HK-2 (cell line): ENCODE measurements around the gene ZBTB40.

Experiments
- DNase-seq: peaks from one replicate; pipeline ENCODE4 v3.0.0-alpha.2; 2018; ENCODE audit not compliant: unreplicated experiment

ZBTB40 gene

DNA sequence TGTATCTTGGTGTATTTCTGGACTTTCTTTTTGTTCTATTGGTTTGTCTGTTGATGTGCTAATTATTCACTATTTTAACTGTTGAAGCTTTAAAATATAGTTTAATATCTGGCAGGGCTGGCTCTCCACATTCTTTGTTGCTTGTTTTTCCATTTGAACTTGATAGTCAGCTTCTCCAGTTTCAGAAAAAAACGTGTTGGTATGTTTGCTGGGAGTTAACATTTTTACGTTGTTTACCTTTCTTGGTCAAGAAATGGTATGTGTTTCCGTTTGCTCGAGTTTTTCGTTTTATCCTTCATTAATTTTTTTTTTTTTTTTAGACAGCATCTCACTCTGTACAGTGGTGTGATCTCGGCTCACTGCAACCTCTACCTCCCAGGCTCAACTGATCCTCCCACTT is 16.9 kb upstream of the ZBTB40 start:
- no peak for DNase-seq

GRCh38 chr1:22436948-22437347 is 14.7 kb upstream of the ZBTB40 start:
- DNase-seq, result no peak

GRCh38 chr1:22437573-22437972 is 14.1 kb upstream of the ZBTB40 start:
- DNase-seq, result no peak

GRCh38 chr1:22440582-22440981 is 11.1 kb upstream of the ZBTB40 start:
- DNase-seq, result no peak

GRCh38 chr1:22442212-22442894 is 9.3 kb upstream of the ZBTB40 start:
- no peak for DNase-seq

- DNase-seq, result no peak
Measured at GRCh38 chr1:22443332-22443731, 8.3 kb upstream of the ZBTB40 start.

DNA sequence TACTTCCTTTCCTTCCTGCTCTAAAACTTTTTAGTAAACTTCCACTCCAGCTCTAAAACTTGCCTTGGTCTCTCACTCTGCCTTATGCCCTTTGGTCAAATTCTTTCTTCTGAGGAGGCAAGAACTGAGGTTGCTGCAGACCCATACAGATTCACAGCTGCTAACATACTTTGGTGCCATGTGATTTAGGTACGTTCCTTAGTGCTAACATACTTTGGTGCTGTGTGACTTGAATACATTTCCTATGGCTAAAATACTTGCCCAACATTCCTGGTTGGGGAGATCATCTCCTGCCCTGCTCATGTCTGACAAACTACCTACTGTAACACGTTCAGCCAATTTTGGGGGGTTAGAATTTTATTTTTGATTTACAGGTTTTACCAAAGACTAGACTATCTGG is 6.8 kb upstream of the ZBTB40 start:
- DNase-seq, result no peak

- peak; percentile 31 for DNase-seq
Measured at GRCh38 chr1:22447621-22448111, 4.0 kb upstream of the ZBTB40 start.

- no peak for DNase-seq
Measured at GRCh38 chr1:22449636-22450035, 2.0 kb upstream of the ZBTB40 start.

GRCh38 chr1:22450351-22451021 is 1.2 kb upstream of the ZBTB40 start:
- no peak for DNase-seq

DNA sequence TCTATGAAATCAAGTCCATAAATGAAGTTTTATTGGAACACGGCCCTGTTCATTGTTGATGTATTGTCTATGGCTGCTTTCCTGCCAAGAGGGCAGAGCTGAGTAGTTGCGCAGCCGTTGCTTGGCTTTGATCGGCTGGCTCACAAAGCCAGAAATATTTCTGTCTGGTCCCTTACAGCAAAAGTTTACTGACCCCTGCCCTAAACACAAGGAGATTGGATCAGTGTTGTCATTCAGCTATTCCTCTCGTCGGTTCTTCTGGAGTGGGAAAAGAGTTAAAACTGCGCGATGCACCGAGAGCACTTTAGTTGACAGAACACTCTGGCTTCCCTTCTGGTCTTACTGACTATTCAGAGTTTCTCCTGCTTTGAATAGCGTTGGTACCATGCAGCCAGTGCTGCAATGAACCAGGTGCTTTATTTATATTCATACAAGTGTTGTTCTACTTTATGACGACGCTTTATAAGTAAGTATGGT is 868 bp downstream of the ZBTB40 start:
- peak; percentile 17 for DNase-seq

GRCh38 chr1:22453181-22453580 is 1.5 kb downstream of the ZBTB40 start:
- no peak for DNase-seq

GRCh38 chr1:22454476-22455056 is 2.9 kb downstream of the ZBTB40 start:
- no peak for DNase-seq

- no peak for DNase-seq
Measured at GRCh38 chr1:22457345-22457744, 5.7 kb downstream of the ZBTB40 start.

DNA sequence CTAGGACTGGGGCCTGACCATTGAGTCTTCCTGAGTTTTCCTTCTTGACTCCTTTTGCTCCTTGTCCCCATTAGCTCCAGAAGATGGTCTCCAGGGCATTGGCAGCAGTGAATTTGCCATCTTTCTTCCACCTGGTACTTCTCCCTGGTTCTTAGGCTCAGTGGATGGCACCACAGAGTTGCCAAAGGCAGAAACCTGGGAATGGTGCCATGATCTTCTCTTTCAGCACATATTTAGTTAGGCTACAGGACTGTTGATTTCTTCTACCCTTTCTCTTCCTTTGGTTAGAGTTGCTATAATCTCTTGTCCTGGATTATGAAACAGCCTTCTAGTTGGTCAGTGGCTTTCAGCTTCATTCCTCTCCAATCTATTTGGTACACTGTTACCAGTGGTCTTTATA is 6.2 kb downstream of the ZBTB40 start:
- no peak for DNase-seq

- DNase-seq, result no peak
Measured at GRCh38 chr1:22461100-22461499, 9.4 kb downstream of the ZBTB40 start.

DNA sequence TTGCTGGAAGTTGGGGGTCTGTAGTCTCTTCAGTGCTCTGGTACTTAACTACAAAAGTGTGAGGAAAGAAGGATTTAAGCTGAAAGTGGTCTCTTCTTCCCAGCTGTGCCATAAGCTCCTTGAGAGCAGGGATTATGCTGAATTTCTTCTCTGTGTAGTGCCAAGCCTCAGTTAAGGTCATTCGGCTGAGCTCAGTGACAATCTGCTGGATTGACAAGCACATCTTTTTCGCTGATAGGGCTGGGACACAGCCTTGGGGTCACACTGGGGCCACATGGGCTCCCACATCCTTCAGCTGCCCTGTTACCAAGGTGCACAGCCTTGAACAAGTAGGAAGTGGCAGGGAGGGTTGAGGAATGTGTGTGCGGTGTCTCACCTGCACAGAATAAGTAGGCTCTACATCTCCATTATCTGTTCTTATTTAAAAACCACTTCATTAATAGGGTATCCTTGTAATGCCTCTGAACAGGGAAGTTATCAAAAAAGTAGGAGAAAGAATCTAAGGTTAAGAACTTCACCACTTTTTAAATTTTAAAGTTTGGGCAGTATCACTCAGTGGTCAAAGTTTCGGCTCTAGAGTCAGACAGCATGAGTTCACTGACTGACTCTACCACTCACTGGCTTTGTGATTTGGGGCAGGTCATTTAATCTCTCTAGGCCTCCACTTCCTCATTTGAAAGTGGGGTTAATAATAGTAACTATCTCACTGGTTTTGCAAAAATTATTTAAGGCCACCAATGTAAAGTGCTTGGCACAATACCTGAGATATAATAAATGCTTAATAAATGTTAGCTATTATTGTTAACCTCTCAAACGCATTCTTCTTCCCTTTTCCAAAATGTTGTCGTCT is 10.3 kb downstream of the ZBTB40 start:
- no peak for DNase-seq

- DNase-seq, result no peak
Measured at GRCh38 chr1:22462928-22463327, 11.3 kb downstream of the ZBTB40 start.

DNA sequence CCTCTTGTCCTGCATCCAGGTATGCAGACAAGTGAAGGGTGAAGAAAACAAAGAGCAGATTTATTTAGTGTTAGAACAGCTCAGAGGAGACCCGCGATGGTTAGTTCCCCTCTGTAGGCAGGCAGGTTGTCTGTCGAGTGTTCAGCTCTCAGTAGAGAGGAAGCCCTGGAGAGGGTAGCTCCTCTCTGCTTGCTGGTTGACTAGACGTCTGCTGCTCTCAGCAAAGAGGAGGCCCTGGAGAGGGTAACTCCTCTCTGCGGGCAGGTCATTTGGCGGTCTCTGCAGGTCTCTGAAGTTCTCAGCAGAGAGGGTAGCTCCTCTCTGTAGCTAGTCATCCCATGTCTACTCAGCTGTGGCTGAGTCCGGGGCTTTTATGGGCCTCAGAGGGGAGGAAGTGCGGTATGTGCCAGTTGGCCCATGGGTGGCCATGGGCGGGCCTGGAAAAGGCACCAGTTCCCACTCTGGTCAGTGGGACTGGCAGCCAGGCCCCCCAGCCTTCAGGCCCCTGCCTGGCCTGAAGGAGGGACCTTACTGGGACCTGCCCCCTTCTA is 13.4 kb downstream of the ZBTB40 start:
- DNase-seq, result no peak

DNA sequence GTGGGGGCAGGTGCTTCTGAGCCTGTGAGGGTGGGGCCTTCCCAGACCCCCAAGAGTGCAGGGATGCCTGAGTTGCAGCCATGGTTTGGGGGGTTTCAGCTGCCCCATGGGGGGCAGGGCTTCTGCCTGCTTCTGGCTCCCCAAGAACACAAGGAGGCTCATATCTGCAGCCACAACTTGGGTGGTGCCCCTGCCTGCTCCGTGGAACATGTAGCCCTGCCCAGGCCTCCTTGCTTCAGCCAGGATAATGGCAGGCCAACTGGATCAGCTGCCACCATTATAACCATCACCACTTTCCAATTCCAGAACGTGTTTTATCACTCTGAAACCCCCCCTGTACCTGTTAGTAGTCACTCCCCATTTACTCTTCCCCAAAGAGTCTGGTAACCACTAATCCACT is 14.0 kb downstream of the ZBTB40 start:
- no peak for DNase-seq

GRCh38 chr1:22470227-22470626 is 18.6 kb downstream of the ZBTB40 start:
- DNase-seq, result no peak

DNA sequence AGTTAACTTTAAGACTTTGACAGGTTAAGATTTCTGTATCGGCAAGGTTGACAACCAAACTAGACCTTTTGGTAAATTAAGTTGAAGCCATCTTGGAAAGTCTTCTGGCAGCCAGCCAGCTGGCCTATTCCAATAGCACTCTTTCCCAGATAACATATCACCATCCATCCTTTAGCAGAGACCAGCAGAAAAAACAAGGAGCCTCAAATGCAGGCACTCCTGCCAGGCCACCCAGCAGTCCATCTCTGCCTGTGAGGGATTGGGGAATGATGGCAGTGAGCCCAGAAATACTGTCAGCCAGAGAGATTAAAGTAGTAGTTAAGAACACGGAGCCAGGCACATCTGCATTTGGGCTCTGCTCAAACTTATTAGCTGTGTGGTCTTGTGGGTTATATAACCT is 19.4 kb downstream of the ZBTB40 start:
- DNase-seq, result no peak
